GM18520 (cell line): ENCODE data around the gene HECTD1.
"Not testable (repeated sequence)": the region's sequence is repeated elsewhere in the genome, so short reads cannot be mapped to it uniquely, and the experiment has no call there.

Experiments
- ATAC-seq: cut with Tn5 transposase; IDR thresholded peaks from one replicate; pipeline ENCODE4 v1.9.1; 2021; ENCODE audit not compliant: unreplicated experiment

HECTD1 gene

DNA sequence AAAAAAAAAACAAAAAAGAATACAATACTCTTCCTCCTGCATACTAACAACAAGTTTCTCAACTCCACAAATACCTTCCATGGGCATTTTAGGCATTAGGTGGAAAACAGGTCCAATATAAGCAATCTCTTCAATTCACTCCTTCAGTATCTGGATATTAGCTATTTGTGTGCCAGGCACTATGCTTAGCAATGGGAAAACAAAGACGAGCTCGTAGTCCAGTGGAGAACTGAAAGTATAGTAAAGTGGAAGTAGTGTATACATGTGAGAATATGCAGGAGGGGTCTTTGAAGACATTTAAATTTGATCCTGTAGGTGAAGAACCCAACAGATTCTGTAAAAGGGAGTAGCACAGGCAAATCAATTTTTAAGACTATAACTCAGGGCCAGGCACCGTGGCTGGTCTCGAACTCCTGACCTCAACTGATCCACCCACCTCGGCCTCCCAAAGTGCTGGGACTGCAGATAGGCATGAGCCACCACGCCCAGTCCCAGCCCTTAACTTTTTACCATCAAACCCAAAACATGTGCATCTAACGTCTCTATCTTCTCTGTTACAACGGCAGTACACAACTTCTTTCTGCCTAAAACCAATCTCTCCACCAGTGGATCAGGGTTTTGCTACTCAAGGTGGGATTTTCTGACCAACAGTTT lies 10.6 kb downstream of the HECTD1 start:
- ATAC-seq = no peak

DNA sequence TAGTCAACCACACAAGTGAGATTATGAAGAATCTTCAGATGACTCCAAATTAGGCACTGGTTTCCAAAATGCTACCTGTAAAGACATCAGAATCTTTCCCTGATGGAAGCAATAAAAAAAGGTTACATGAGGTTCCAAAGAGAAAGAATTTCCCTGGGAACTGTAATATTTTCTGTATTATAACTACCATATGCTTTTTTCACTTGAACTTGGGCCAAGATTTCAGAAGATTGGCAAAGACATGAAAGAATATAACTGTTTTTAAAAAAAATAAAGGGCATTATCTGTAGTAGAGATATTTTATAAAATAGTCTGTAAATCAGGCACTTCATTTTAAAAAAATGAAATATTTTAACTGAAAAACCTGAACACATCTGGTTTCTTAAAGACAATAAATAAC lies 12.9 kb downstream of the HECTD1 start:
- ATAC-seq = no peak

DNA sequence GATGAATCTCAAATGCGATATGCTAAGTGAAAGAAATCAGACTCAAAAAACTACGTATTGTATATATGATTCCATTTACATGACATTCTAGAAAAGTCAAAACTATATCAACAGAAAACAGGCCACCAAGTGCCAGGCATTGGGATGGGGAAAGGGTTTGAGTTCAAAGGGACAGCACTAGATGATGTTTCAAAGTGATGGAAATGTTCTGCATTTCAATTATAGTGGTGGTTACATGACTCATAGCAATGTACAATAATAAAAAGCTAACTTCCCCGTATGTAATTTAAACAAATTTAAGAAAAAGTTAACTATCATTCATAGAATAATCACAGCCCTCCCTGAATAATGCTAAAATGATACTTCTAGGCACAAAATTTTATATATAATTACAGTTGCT lies 13.5 kb downstream of the HECTD1 start:
- no peak for ATAC-seq

DNA sequence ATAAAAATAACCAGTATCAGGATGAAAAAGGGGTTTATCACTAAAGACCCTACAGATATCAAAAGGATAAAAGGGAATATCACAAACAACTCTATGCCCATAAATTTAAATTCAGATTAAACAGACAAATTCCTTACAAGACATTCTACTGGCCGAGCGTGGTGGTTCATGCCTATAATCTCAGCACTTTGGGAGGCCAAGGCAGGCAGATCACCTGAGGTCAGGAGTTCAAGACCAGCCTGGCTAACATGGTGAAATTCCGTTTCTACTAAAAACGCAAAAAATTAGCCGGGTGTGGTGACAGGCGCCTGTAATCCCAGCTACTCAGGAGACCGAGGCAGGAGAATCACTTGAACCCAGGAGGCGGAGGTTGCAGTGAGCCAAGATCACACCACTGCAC lies 15.0 kb downstream of the HECTD1 start:
- not testable (repeated sequence) for ATAC-seq

DNA sequence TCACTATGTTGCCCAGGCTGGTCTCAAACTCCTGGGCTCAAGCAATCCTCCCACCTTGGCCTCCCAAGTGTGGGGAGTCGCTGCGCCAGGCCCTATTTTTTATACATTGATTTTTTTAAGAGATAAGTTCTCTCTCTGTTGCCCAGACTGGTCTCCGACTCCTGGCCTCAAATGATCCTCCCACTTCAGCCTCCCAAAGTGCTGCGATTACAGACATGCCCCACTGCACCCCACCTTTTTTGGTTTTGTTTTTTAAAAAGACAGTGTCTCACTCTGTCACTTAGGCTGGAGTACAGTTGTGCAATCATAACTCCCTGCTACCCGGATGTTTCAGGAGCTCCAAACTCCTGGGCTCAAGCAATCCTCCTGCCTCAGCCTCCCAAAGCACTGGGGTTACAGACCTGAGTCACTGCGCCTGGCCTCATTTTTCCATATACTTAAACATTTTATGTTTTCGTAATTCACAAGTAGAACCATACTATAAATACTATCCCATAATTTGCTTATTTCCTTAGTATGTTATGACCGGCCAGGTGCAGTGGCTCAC lies 16.8 kb downstream of the HECTD1 start:
- ATAC-seq = no peak

DNA sequence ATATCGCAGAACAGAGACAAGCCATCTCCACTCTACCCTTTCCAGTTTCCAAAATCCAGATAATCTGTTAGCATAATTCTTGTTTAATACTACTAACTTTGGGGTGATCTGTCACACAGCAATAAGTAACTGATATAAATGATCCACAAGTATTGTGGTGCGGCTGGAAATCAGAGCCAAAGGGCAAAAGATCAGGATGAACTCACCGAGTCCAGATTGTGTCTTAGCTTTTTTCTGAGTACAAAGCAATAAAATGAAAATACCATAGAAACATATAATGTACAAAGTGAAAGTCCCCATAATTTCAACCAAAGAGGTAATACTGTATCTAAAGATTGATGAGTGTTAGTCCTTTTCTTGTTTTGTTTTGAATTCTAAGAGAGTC lies 17.4 kb downstream of the HECTD1 start:
- ATAC-seq = no peak

DNA sequence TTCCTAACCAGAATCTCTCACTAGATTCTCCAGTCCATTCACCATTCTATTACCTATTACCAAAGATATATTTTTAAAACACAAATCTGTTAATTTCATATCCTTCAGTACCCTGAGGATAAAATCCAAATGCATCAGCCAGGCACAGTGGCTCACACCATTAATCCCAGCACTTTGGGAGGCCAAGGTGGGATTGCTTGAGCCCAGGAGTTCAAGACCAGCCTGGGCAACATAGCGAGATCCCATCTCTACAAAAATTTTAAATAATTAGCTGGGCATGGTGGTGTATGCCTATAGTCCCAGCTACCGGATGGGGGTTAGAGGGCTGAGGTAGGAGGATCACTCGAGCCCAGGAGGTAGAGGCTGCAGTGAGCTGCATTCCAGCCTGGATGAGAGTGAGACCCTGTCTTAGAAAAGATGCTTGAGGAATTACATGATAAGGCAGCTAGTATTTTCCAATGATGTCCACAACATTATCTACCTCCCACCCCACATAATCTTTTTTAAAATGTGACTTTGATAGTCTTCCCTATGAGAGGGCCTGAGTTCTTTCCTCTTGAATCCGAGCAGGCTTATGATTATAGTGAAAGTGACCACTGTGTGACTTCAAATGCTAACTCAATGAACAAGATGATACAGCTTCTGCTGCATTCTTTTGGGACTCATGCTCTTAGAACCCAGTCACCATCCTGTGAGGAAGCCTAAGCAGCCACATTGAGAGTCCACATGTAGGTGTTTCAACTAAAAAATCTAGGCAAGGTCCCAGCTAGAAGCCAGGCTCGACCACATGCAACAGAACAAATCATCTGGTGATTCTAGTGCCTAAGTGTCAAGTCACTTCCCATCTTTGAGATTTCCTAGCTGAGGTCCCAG lies 18.0 kb downstream of the HECTD1 start:
- ATAC-seq = no peak

DNA sequence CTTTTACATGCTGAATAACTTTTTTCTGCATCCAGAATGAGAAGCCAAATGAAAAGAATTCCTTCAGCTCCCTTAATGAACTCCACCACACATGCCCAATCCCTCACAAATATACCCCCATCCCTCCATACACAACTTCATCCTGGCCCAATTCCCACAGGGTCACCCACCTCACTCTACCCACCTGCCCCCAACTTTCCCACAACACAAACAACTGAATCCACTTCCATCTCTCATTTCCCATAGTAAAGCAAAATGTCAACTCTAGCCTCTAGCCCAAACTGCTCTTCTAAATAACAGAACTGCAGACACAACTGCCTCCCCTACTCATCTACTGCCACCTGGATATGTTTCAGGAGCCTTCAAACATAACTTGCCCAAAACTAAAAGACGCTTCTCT lies 18.8 kb downstream of the HECTD1 start:
- ATAC-seq = no peak

DNA sequence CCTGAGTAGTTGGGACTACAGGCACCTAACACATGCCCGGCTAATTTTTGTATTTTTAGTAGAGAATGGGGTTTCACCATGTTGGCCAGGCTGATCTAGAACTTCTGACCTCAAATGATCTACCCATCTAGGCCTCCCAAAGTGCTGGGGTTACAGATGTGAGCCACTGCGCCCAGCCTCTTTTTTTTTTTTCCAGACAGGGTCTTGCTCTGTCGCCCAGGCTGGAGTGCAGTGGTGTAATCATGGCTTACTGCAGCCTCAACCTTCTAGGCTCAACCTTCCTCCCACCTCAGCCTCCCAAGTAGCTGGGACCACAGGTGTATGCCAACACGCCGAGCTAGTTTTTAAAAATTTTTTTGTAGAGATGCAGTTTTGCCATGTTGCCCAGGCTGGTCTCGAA lies 25.6 kb downstream of the HECTD1 start:
- ATAC-seq = not testable (repeated sequence)

DNA sequence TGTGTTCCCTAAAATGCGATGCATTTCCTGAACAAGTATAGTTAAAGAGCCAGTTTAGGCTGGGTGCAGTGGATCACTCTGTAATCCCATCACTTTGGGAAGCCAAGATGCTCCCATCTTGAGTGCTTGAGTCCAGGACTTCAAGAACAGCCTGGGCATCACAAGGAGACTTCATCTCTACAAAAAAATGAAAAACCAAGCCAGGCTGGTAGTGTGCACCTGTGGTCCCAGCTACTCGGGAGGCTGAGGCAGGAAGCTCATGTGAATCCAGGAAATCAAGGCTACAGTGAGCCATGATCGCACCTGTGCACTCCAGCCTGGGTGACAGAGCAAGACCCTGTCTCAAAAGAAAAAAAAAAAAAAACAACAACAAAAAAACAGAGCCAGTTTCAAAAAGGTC lies 26.3 kb downstream of the HECTD1 start:
- no peak for ATAC-seq

DNA sequence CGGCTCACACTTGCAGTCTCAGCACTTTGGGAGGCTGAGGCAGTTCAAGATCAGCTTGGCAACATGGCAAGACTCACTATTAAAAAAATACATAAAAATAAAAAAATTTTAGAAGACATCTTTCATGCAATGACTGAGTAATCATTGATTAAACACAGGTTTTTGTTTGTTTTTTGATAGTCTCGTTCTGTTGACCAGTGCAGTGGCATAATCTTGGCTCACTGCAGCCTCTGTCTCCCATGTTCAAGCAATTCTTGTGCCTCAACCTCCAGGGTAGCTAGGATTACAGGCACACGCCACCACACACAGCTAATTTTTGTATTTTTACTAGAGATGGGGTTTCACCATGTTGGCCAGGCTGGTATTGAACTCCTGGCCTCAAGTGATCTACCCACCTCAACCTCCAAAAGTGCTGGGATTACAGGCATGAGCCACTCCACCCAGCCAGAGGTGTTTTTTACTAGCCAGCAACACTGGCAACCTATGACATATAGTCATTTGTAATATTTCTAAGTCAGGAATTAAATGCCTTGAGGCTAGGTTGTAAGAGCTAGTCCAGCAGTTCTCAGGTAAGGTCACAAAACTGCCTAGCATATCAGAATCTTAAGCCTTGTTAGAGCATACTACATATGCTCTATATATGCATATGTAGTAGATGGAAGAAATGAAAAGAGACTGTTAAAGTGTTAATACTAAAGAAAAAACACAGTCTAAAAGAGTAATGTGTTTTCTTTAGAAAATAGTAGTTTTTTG lies 27.1 kb downstream of the HECTD1 start:
- ATAC-seq = no peak

DNA sequence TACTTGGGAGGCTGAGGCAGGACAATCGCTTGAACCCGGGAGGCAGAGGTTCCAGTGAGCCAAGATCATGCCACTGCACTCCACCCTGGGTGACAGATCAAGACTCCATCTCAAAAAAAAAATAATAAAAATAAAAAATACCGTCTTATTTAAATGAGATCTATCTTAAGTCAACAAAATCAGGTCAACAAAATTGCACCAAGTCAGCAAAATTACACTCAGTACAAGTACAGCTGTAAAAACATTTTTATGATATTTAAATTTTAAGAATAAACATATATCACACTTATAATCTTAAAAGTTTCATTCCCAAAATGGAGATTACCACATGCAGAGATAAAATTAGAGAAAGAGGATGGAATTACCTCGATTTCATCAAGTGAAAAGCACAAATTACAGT lies 33.2 kb downstream of the HECTD1 start:
- no peak for ATAC-seq

DNA sequence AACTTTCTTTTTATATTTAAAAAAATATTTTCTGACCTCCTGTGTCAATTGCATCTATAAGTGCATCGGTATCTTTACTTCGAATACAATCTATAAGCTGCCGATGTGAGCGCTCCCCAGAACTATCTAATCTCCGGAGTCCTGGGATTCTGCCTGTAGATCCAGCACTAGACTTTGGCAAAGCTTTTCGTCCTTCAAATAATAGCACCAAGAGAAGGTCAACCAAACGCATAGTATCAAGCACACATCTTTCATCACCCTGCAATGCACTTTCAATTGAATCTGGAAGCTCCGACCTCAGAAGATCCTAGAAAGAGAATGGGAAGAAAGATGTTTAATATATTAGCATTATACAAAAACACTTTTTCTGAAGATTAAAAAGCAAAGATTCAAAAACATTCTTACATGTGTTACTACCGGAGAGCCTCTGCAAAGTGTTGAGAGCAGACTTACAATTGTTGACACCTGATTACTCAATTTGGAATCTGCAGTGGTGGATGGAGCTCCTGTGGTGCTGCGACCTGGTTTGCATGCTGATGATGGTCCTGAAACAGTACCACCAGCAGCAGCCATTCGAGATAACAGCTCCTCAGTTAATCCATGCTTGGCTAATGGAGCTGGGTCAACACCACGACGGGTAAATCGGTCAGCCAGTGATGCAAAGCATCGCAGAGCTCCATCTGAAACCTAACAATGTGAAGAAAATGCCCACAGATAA lies 34.3 kb downstream of the HECTD1 start:
- no peak for ATAC-seq

DNA sequence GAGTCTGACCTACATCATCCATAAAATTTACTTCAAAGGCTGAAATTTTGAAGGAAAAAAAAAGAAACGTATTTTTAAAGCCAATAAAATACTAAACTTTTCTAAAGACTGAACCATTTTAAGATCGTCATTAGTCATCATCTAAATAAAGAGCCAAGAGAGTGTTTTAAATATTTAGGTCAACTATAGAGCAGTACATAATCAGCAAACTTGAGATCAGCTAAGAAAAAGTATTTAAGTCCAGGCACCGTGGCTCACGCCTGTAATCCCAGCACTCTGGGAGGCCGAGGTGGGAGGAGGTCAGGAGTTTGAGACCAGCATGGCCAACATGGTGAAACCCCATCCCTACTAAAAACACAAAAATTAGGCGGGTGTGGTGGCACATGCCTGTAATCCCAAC lies 35.5 kb downstream of the HECTD1 start:
- no peak for ATAC-seq

DNA sequence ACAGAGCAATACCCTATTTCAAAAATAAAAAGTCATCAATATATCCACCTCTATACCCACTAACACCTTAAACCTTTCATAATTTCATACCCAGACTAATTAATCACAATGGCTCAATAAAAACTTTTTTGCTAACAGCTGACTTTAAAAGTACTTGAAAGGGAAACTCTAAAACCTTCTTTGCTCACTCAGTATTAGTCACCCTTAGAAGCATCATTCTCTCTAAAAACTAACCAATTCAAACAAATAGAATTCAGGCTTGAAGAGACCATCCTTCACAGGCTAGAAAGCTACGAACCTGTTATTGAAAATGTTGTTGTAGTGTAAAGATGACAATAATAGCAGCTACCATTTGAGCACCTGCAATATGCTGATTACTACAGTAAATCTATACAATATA lies 37.2 kb downstream of the HECTD1 start:
- ATAC-seq = no peak

DNA sequence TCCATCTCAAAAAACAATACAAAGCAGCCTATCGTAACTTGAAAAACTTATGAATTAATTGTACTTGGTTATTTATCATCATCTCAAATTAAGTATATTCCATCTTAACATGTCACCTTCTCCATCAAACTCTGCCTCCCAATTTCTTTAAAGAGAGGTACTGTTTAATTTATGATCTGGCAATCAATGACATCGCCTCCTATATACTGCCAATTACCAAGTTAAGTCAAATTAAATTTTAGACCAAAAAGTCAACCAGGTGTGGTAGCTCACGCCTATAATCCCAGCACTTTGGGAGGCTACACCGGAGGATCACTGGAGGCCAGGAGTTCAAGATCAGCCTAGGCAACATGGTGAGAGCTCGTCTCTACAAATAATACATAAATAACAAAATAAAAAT lies 37.7 kb downstream of the HECTD1 start:
- no peak for ATAC-seq

DNA sequence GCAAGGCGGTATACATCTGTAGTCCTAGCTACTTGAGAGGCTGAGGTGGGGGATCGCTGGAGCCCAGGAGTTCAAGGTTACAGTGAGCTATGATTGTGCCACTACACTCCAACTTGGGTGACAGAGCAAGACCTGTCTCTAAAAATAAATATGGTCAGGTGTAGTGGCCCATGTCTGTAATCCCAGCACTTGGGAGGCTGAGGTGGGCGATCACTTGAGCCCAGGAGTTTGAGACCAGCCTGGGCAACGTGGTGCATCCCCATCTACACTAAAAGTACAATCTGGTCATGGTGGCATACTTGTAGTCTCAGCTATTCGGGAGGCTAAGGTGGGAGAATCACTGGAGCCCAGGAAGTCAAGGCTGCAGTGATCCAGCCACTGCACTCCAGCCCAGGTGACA lies 40.6 kb downstream of the HECTD1 start:
- no peak for ATAC-seq

DNA sequence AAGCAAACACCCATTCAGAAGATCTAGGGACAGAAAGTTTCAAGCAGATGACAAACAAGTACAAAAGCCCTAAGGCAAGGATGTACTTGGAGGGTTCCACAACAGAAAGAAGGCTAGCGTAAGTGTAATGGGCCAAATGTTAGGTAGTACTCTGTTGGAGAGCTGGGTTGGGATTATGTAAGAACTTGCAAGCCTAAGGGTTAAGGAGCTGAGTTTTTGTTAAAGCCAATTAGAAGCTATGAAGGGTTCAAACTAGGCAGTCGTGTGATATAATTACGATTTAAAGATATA lies 41.4 kb downstream of the HECTD1 start:
- ATAC-seq = no peak

DNA sequence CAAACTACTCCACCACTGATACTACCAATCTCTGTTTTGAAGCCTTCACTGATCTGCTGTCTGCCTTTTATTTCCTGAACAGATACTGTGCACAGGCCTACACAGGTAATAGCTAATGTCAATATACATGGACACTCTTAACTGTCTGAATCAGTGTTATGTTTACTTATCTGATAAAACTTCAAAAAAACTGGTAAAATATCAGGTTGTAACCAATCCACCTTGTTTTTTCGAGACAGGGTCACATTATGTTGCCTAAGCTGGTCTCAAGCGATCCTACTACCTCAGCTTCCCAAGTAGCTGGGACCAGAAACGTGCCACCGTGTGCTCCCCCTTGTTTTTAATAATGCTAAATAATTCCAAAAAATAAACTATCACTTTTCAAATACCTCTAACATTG lies 43.5 kb downstream of the HECTD1 start:
- no peak for ATAC-seq

DNA sequence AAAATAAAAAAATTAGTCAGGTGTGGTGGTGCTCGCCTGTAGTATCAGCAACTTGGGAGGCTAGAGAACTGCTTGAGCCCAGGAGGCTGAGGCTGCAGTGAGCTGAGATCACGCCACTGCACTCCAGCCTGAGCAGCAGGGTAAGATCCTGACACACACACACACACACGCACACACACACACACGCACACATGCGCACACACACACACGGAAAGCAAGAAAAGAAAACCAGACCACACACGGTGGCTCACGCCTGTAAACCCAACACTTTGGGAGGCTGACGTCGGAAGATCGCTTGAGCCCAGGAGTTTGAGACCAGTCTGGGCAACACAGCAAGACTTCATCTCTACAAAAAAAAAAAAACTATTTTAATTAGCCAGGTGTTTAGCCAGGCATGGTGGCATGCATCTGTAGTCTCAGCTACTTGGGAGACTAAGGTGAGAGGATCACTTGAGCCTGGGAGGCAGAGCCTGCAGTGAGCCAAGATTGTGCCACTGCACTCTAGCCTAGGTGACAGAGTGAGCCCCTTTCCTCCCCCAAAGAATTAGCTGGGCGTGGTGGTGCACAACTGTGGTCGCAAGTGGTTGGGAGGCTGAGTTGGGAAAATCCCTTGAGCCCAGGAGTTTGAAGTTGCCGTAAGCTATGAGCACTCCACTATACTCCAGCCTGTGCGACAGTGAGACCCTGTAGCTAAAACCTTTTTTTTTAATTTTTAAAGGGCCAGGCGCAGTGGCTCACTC lies 44.5 kb downstream of the HECTD1 start:
- no peak for ATAC-seq

DNA sequence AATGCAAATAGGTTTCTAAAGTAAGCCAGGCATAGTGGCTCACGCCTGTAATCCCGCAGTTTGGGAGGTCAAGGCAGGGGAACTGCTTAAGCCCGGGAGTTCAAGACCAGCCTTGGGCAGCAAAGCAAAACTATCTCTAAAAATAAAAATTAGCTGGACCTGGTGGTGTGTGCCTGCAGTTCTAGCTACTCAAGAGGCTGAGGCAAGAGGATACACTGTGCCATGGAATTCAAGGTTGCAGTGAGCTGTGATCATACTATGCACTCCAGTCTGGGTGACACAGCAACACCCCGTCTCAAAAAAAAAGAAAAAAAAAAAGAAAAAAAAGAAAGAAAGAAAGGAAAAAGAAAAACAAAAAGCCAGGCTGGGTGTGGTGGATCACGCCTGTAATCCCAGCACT lies 46.3 kb downstream of the HECTD1 start:
- ATAC-seq = no peak
